Duodenal mucosa (tissue), 2 donors: ENCODE results near the gene SMNDC1.
A peak's percentile ranks its signal among the peaks of the same experiment; 100 is the strongest.

Experiments used
- H3K27ac ChIP-seq: one replicate; pipeline ENCODE4 v1.7.0; 2013; ENCODE audit warnings: low read depth, low read length
- H3K27me3 ChIP-seq, 2 donors: one replicate each; pipeline ENCODE4 v1.7.0; 2013; ENCODE audit warnings: low read length in 2 of 2, control low read depth in 1 of 2; ENCODE audit not compliant: insufficient read depth in 2 of 2, control insufficient read depth in 1 of 2
- H3K36me3 ChIP-seq, 2 donors: one replicate each; pipeline ENCODE4 v1.7.0; 2013; ENCODE audit warnings: low read length in 2 of 2, control low read depth in 1 of 2; ENCODE audit not compliant: insufficient read depth in 2 of 2, control insufficient read depth in 1 of 2
- H3K4me1 ChIP-seq, 2 donors: one replicate each; pipeline ENCODE4 v1.7.0; 2013; ENCODE audit warnings: low read length in 2 of 2, control low read depth in 1 of 2; ENCODE audit not compliant: insufficient read depth in 2 of 2, control insufficient read depth in 1 of 2
- H3K4me3 ChIP-seq, 2 donors: one replicate each; pipeline ENCODE4 v1.7.0; 2013; ENCODE audit warnings: low read length in 2 of 2, low read depth in 1 of 2
- H3K9ac ChIP-seq, 2 donors: one replicate each; pipeline ENCODE4 v1.7.0; 2013; ENCODE audit warnings: low read length in 2 of 2, low read depth in 1 of 2
- H3K9me3 ChIP-seq, 2 donors: one replicate each; pipeline ENCODE4 v1.7.0; 2013; ENCODE audit warnings: low read length in 2 of 2, control low read depth in 1 of 2; ENCODE audit not compliant: control insufficient read depth in 1 of 2

Gene SMNDC1

GRCh38 chr10:110312206-110312605 lies 7.5 kb upstream of the SMNDC1 start:
- H3K36me3 ChIP-seq = no peaks in the 10 kb centered on the region
- H3K27ac ChIP-seq = no peak overlapping the region
- H3K4me3 ChIP-seq = no peak overlapping the region
- no peak overlapping the region for H3K9ac ChIP-seq
- peaks cover 0 to 3% of the 10 kb centered on the region in 2 donors for H3K4me1 ChIP-seq
- H3K9me3 ChIP-seq = no peaks in the 10 kb centered on the region
- H3K27me3 ChIP-seq = peaks cover 3 to 17% of the 10 kb centered on the region in 2 donors

GRCh38 chr10:110311357-110311949 lies 6.7 kb upstream of the SMNDC1 start:
- Histone ChIP-seq H3K27me3 (peaks cover 3 to 17% of the 10 kb centered on the region in 2 donors), H3K9me3 (no peaks in the 10 kb centered on the region), H3K4me3 (no peak overlapping the region), H3K36me3 (no peaks in the 10 kb centered on the region), H3K27ac (no peak overlapping the region), H3K4me1 (peaks cover 0 to 3% of the 10 kb centered on the region in 2 donors), H3K9ac (no peak overlapping the region)

- H3K4me3 ChIP-seq = no peak overlapping the region
- peaks cover 0 to 6% of the 10 kb centered on the region in 2 donors for H3K4me1 ChIP-seq
- H3K27me3 ChIP-seq = peaks cover 3 to 13% of the 10 kb centered on the region in 2 donors
- H3K9me3 ChIP-seq = no peaks in the 10 kb centered on the region
- no peak overlapping the region for H3K27ac ChIP-seq
- no peak overlapping the region for H3K9ac ChIP-seq
- no peaks in the 10 kb centered on the region for H3K36me3 ChIP-seq
Measured at GRCh38 chr10:110310741-110311140, 6.0 kb upstream of the SMNDC1 start.

- H3K27ac ChIP-seq = no peak overlapping the region
- no peaks in the 10 kb centered on the region for H3K9me3 ChIP-seq
- H3K27me3 ChIP-seq = peaks cover 0 to 4% of the 10 kb centered on the region in 2 donors
- peaks cover 0 to 2% of the 10 kb centered on the region in 2 donors for H3K36me3 ChIP-seq
- no peak overlapping the region for H3K4me3 ChIP-seq
- H3K4me1 ChIP-seq = peaks cover 10 to 19% of the 10 kb centered on the region in 2 donors
- H3K9ac ChIP-seq = no peak overlapping the region
Measured at GRCh38 chr10:110307805-110308204, 3.1 kb upstream of the SMNDC1 start.

- Histone ChIP-seq H3K4me3 (no peak overlapping the region), H3K27me3 (peaks cover 0 to 4% of the 10 kb centered on the region in 2 donors), H3K4me1 (peaks cover 17 to 26% of the 10 kb centered on the region in 2 donors), H3K9ac (no peak overlapping the region), H3K36me3 (peaks cover 9 to 15% of the 10 kb centered on the region in 2 donors), H3K27ac (no peak overlapping the region), H3K9me3 (no peaks in the 10 kb centered on the region)
Measured at GRCh38 chr10:110306452-110306768, 1.7 kb upstream of the SMNDC1 start.

GRCh38 chr10:110305767-110306451 lies 1.2 kb upstream of the SMNDC1 start:
- Histone ChIP-seq H3K4me1 (peaks cover 17 to 26% of the 10 kb centered on the region in 2 donors), H3K27me3 (peaks cover 0 to 4% of the 10 kb centered on the region in 2 donors), H3K27ac (no peak overlapping the region), H3K9ac (no peak overlapping the region), H3K36me3 (peaks cover 10 to 15% of the 10 kb centered on the region in 2 donors), H3K4me3 (no peak overlapping the region), H3K9me3 (no peaks in the 10 kb centered on the region)

- Histone ChIP-seq H3K4me3 (peak overlapping the region; percentile 80 to 83), H3K36me3 (peaks cover 17 to 23% of the 10 kb centered on the region in 2 donors), H3K4me1 (peaks cover 21 to 30% of the 10 kb centered on the region in 2 donors), H3K9ac (peak overlapping the region; percentile 71 to 83), H3K27me3 (no peaks in the 10 kb centered on the region), H3K27ac (peak overlapping the region; percentile 81), H3K9me3 (no peaks in the 10 kb centered on the region)
Measured at GRCh38 chr10:110304394-110304779, 333 bp downstream of the SMNDC1 start.

- H3K27ac ChIP-seq = no peak overlapping the region
- H3K27me3 ChIP-seq = no peaks in the 10 kb centered on the region
- peaks cover 21 to 30% of the 10 kb centered on the region in 2 donors for H3K4me1 ChIP-seq
- H3K4me3 ChIP-seq = peak overlapping the region; percentile 80 to 83
- peak overlapping the region; percentile 71 to 83 for H3K9ac ChIP-seq
- no peaks in the 10 kb centered on the region for H3K9me3 ChIP-seq
- peaks cover 24 to 29% of the 10 kb centered on the region in 2 donors for H3K36me3 ChIP-seq
Measured at GRCh38 chr10:110303681-110304080, 1.0 kb downstream of the SMNDC1 start.

- no peaks in the 10 kb centered on the region for H3K27me3 ChIP-seq
- peaks cover 43 to 58% of the 10 kb centered on the region in 2 donors for H3K36me3 ChIP-seq
- no peak overlapping the region for H3K27ac ChIP-seq
Measured at GRCh38 chr10:110300486-110300986, 4.2 kb downstream of the SMNDC1 start.

GRCh38 chr10:110296966-110297365 lies 7.8 kb downstream of the SMNDC1 start:
- Histone ChIP-seq H3K27ac (no peak overlapping the region), H3K27me3 (no peaks in the 10 kb centered on the region), H3K4me3 (no peak overlapping the region), H3K9me3 (no peaks in the 10 kb centered on the region), H3K4me1 (peaks cover 7 to 9% of the 10 kb centered on the region in 2 donors), H3K9ac (no peak overlapping the region), H3K36me3 (peaks cover 45 to 89% of the 10 kb centered on the region in 2 donors)

More at GRCh38 chr10:110300486-110300986, 4.2 kb downstream of the SMNDC1 start:
- no peaks in the 10 kb centered on the region for H3K9me3 ChIP-seq
- H3K4me1 ChIP-seq = peaks cover 21 to 22% of the 10 kb centered on the region in 2 donors
- no peak overlapping the region for H3K9ac ChIP-seq
- no peak overlapping the region for H3K4me3 ChIP-seq
